ENCODE measurements around the gene SCGB2A2.

- TF ChIP-seq CTCF (conservative IDR thresholded peaks at IDR 0.05 in 1 of 2, IDR thresholded peaks at IDR 0.05 in 1 of 2; ENCODE audit: extremely low read depth in 1 of 2, insufficient read depth in 1 of 2, low read depth in 1 of 2, low read length in 2 of 2) (no peak), EZH2 (IDR thresholded peaks at IDR 0.05; ENCODE audit: borderline replicate concordance, low read length) (no peak)
These were observed 31.8 kb upstream of the SCGB2A2 start for GRCh38 chr11:62238151-62238550.

Measured in mammary epithelial cell (primary cell).